H1 (cell line): ENCODE measurements around the gene BFSP2. TPM values are rescaled to one million over a fixed set of nuclear protein-coding genes. Genes with fewer than 3 reads are reported as not detected.

Experiments
- CTCF ChIA-PET: fragments of 300-600 bp; sonication (Branson Sonifier 250); formaldehyde crosslinking; loops from one replicate; lab custom pipeline; 2021; ENCODE audit not compliant: partially characterized antibody; lab: Charles Lee
- POLR2A ChIA-PET: fragments of 300-600 bp; sonication (Branson Sonifier 250); formaldehyde crosslinking; loops from one replicate; lab custom pipeline; 2021; ENCODE audit warnings: inconsistent platforms; ENCODE audit not compliant: partially characterized antibody; lab: Charles Lee
- DNase-seq, 2 experiments: peaks; one replicate each; pipeline versions ENCODE4 v3.0.0 to v3.0.0-alpha.2; 2010 to 2022; ENCODE audit warnings: low spot score in 2 of 2, low read depth in 1 of 2, mixed read lengths in 1 of 2
- FAIRE-seq: peaks from 2 replicates; lab custom pipeline; 2011; peaks lifted over from hg19 to GRCh38; lab: Jason Lieb, UNC
- H2AFZ ChIP-seq: 2 replicates; pipeline ENCODE4 v1.8.1; 2012; ENCODE audit warnings: low read length, inconsistent platforms
- H2AK5ac ChIP-seq: 2 replicates; pipeline ENCODE4 v1.6.1; 2013; ENCODE audit warnings: low read depth, low read length
- H2BK120ac ChIP-seq: replicated peaks from 2 replicates; pipeline ENCODE3; 2013; ENCODE audit warnings: low read depth, low read length, inconsistent platforms
- H2BK12ac ChIP-seq: 2 replicates; pipeline ENCODE4 v1.6.1; 2013; ENCODE audit warnings: low read depth, low read length
- H2BK15ac ChIP-seq: 2 replicates; pipeline ENCODE4 v1.6.1; 2013; ENCODE audit warnings: low read length
- H2BK20ac ChIP-seq: 2 replicates; pipeline ENCODE4 v1.6.1; 2013; ENCODE audit warnings: low read length
- H2BK5ac ChIP-seq: 2 replicates; pipeline ENCODE4 v1.6.1; 2013; ENCODE audit warnings: low read depth, low read length
- H3K14ac ChIP-seq: 2 replicates; pipeline ENCODE4 v1.6.1; 2013; ENCODE audit warnings: inconsistent platforms; ENCODE audit not compliant: insufficient read length
- H3K18ac ChIP-seq: 2 replicates; pipeline ENCODE4 v1.6.1; 2013; ENCODE audit warnings: low read length; ENCODE audit errors: extremely low read depth
- H3K23ac ChIP-seq: 2 replicates; pipeline ENCODE4 v1.6.1; 2013; ENCODE audit warnings: inconsistent platforms; ENCODE audit not compliant: insufficient read length
- H3K23me2 ChIP-seq: 2 replicates; pipeline ENCODE4 v1.6.1; 2013; ENCODE audit warnings: low read depth, low read length
- H3K27ac ChIP-seq: 2 replicates; pipeline ENCODE4 v1.6.1; 2011; ENCODE audit warnings: low read depth, low read length, inconsistent platforms
- H3K27me3 ChIP-seq, 4 experiments: replicated peaks in 1 of 4; 1 replicate in 1 of 4; 2 replicates in 3 of 4; pipeline versions ENCODE4 v1.6.1 to v1.8.1; 2011 to 2013; ENCODE audit warnings: low read length in 3 of 4, mild to moderate bottlenecking in 3 of 4, inconsistent platforms in 2 of 4, mixed read lengths in 2 of 4, moderate library complexity in 1 of 4; ENCODE audit not compliant: control insufficient read depth in 3 of 4, insufficient read depth in 3 of 4; ENCODE audit errors: extremely low read depth in 1 of 4
- H3K36me3 ChIP-seq, 4 experiments: 2 replicates each; pipeline versions ENCODE4 v1.6.1 to v1.8.1; 2011 to 2013; ENCODE audit warnings: mild to moderate bottlenecking in 4 of 4, low read length in 3 of 4, moderate library complexity in 2 of 4, control low read depth in 1 of 4, inconsistent platforms in 1 of 4; ENCODE audit not compliant: insufficient read depth in 4 of 4, control insufficient read depth in 2 of 4
- H3K4ac ChIP-seq: replicated peaks from 2 replicates; pipeline ENCODE3; 2013; ENCODE audit warnings: low read length, low read depth, mixed read lengths, inconsistent platforms; ENCODE audit not compliant: insufficient read length
- H3K4me1 ChIP-seq, 4 experiments: replicated peaks in 1 of 4; 1 replicate in 1 of 4; 2 replicates in 3 of 4; pipeline versions ENCODE4 v1.6.1 to v1.8.1; 2011 to 2013; ENCODE audit warnings: low read length in 3 of 4, inconsistent platforms in 2 of 4, mixed read lengths in 1 of 4; ENCODE audit not compliant: insufficient read depth in 4 of 4, control insufficient read depth in 3 of 4
- H3K4me2 ChIP-seq, 2 experiments: 2 replicates each; pipeline versions ENCODE4 v1.6.1 to v1.8.1; 2011 to 2013; ENCODE audit warnings: low read depth in 2 of 2, low read length in 2 of 2, control low read depth in 1 of 2, inconsistent platforms in 1 of 2, mild to moderate bottlenecking in 1 of 2; ENCODE audit not compliant: insufficient read depth in 1 of 2
- H3K4me3 ChIP-seq, 4 experiments: fragments of 200-600, 300-600 bp in 1 of 4; sonication (generic), shearing (Covaris generic), sonication (Bioruptor Twin) in 1 of 4; 2 replicates each; pipeline versions ENCODE4 v1.5.1 to v1.8.1; 2011 to 2016; ENCODE audit warnings: low read length in 4 of 4, low read depth in 3 of 4, control low read depth in 2 of 4, inconsistent platforms in 2 of 4, mild to moderate bottlenecking in 2 of 4, mixed read lengths in 1 of 4, moderate library complexity in 1 of 4; ENCODE audit not compliant: insufficient read depth in 2 of 4; ENCODE audit errors: extremely low read depth in 1 of 4
- H3K56ac ChIP-seq: replicated peaks from 2 replicates; pipeline ENCODE3; 2013; ENCODE audit warnings: low read depth, mild to moderate bottlenecking, mixed read lengths, low read length, inconsistent platforms; ENCODE audit not compliant: insufficient read length
- H3K79me1 ChIP-seq: 2 replicates; pipeline ENCODE4 v1.6.1; 2013; ENCODE audit warnings: low read depth, low read length, control low read depth
- H3K79me2 ChIP-seq, 2 experiments: 2 replicates each; pipeline versions ENCODE4 v1.6.1 to v1.8.1; 2012 to 2013; ENCODE audit warnings: low read length in 2 of 2, mild to moderate bottlenecking in 2 of 2, inconsistent platforms in 1 of 2; ENCODE audit not compliant: insufficient read depth in 2 of 2, control insufficient read depth in 1 of 2
- H3K9ac ChIP-seq, 4 experiments: replicated peaks in 1 of 4; 1 replicate in 1 of 4; 2 replicates in 3 of 4; pipeline versions ENCODE4 v1.6.1 to v1.8.1; 2011 to 2013; ENCODE audit warnings: low read depth in 3 of 4, low read length in 3 of 4, control low read depth in 2 of 4, mild to moderate bottlenecking in 2 of 4, moderate library complexity in 2 of 4, inconsistent platforms in 1 of 4; ENCODE audit errors: extremely low read depth in 1 of 4
- H3K9me3 ChIP-seq, 2 experiments: 2 replicates each; pipeline versions ENCODE4 v1.6.1 to v1.8.1; 2012 to 2013; ENCODE audit warnings: mild to moderate bottlenecking in 2 of 2, moderate library complexity in 2 of 2, control low read depth in 1 of 2, inconsistent platforms in 1 of 2, low read depth in 1 of 2, low read length in 1 of 2, mixed read lengths in 1 of 2; ENCODE audit not compliant: insufficient read depth in 2 of 2
- H4K20me1 ChIP-seq, 2 experiments: replicated peaks in 1 of 2; 2 replicates each; pipeline versions ENCODE3 to v1.8.1; 2011 to 2013; ENCODE audit warnings: inconsistent platforms in 2 of 2, low read length in 2 of 2, mild to moderate bottlenecking in 1 of 2; ENCODE audit not compliant: insufficient read depth in 2 of 2, control insufficient read depth in 1 of 2
- H4K5ac ChIP-seq: 2 replicates; pipeline ENCODE4 v1.6.1; 2013; ENCODE audit warnings: low read length, low read depth, mixed read lengths, inconsistent platforms; ENCODE audit not compliant: insufficient read length
- H4K8ac ChIP-seq: 2 replicates; pipeline ENCODE4 v1.8.0; 2013; ENCODE audit warnings: mild to moderate bottlenecking, moderate library complexity, low read length, inconsistent platforms; ENCODE audit not compliant: insufficient read depth; ENCODE audit errors: extremely low read depth
- H4K91ac ChIP-seq: replicated peaks from 2 replicates; pipeline ENCODE3; 2013; ENCODE audit warnings: low read length, mixed read lengths, inconsistent platforms; ENCODE audit not compliant: insufficient read length
- CTCF ChIP-seq, 3 experiments: IDR thresholded peaks; 1 replicate in 2 of 3; 2 replicates in 1 of 3; pipeline versions ENCODE4 v1.5.1 to v1.6.1; 2011; ENCODE audit warnings: low read length in 3 of 3, mild to moderate bottlenecking in 3 of 3, inconsistent platforms in 2 of 3, low read depth in 1 of 3, moderate library complexity in 1 of 3; ENCODE audit not compliant: insufficient read depth in 1 of 3; ENCODE audit errors: control extremely low read depth in 1 of 3
- HDAC6 ChIP-seq: IDR thresholded peaks from one replicate; pipeline ENCODE4 v1.7.1; 2012; ENCODE audit warnings: low read depth, mild to moderate bottlenecking, inconsistent platforms, low read length, moderate library complexity
- KDM5A ChIP-seq: fragments of 200-600 bp; IDR thresholded peaks from 2 replicates; pipeline ENCODE4 v1.7.1; 2012; ENCODE audit warnings: mild to moderate bottlenecking, low read length, inconsistent platforms, mixed read lengths
- POU5F1 ChIP-seq: IDR thresholded peaks from 2 replicates; pipeline ENCODE4 v1.6.1; 2011; ENCODE audit warnings: low read depth, mild to moderate bottlenecking, low read length, moderate library complexity
- RAD21 ChIP-seq, 2 experiments: IDR thresholded peaks in 1 of 2; conservative IDR thresholded peaks in 1 of 2; 2 replicates each; pipeline ENCODE4 v1.6.1; 2011; ENCODE audit warnings: low read depth in 2 of 2, low read length in 2 of 2, improper control_type of control experiment in 1 of 2, inconsistent platforms in 1 of 2, mild to moderate bottlenecking in 1 of 2, moderate library complexity in 1 of 2
- TEAD4 ChIP-seq: IDR thresholded peaks from 2 replicates; pipeline ENCODE4 v1.6.1; 2012; ENCODE audit warnings: low read depth, low read length, inconsistent platforms, mixed read lengths
- WGBS, 2 experiments: shearing (Covaris generic) in 1 of 2; methylation state at CpG; one replicate each; pipeline versions ENCODE4 v1.1.6 to v1.1.7; 2013 to 2015; ENCODE audit warnings: low lambda C conversion rate in 2 of 2, mixed read lengths in 2 of 2, inconsistent platforms in 1 of 2, low coverage in 1 of 2, missing lambda C conversion rate in 1 of 2; ENCODE audit not compliant: insufficient replicate concordance in 2 of 2, insufficient coverage in 1 of 2, insufficient read length in 1 of 2; ENCODE audit errors: extremely low coverage in 1 of 2, missing lambda C conversion rate in 1 of 2; 5-methylcytosine and 5-hydroxymethylcytosine counted together
- polyA plus RNA-seq, 7 experiments: library from polyadenylated mRNA; depleted of rRNA in 3 of 7; stranded (reverse) in 5 of 7; unstranded in 2 of 7; fragments of >200 nt in 5 of 7; fragments of 200-250 nt in 2 of 7; gene quantifications; 1 replicate in 5 of 7; 2 replicates in 1 of 7; 4 replicates in 1 of 7; pipeline versions ENCODE4 v1.2.1 to v1.2.3, GENCODE V29; 2011 to 2013; ENCODE audit warnings: missing spikeins in 2 of 7, mixed read lengths in 2 of 7
- total RNA-seq: library from RNA; stranded (reverse); fragmentation: NEBNext Ultra II Directional; extraction: Animal tissue kit (Norgen Biotek cat#: 25700); gene quantifications from 2 replicates; pipeline ENCODE4 v1.2.1, GENCODE V29; 2021

BFSP2 gene
- total and polyA plus RNA-seq, 2 of the 8 experiments (the other 6 are each of a cell fraction or from before 2014, with no cell fraction given), result not detected

- Histone ChIP-seq H3K27ac (no peak overlapping the region), H3K4me3 (no peak overlapping the region), H3K4me1 (peaks cover 1 to 6% (median 3%) of the 10 kb centered on the region in 4 experiments), H3K36me3 (no peaks in the 10 kb centered on the region), H3K79me1 (no peaks in the 10 kb centered on the region), H4K5ac (no peak overlapping the region), H3K23ac (no peak overlapping the region), H4K91ac (no peak overlapping the region), H2BK120ac (no peak overlapping the region), H2AFZ (no peak overlapping the region), H3K27me3 (no peaks in the 10 kb centered on the region), H3K9me3 (no peaks in the 10 kb centered on the region; a peak in 1 of 4 replicates), H3K79me2 (no peaks in the 10 kb centered on the region), H2AK5ac (no peak overlapping the region), H2BK12ac (no peak overlapping the region), H3K4me2 (no peak overlapping the region), H2BK20ac (no peak overlapping the region), H4K20me1 (no peaks in the 10 kb centered on the region), H4K8ac (no peak overlapping the region), H3K18ac (no peak overlapping the region), H3K56ac (no peak overlapping the region), H2BK15ac (no peak overlapping the region), H3K4ac (no peak overlapping the region), H2BK5ac (no peak overlapping the region), H3K14ac (no peak overlapping the region), H3K23me2 (no peaks in the 10 kb centered on the region), H3K9ac (no peak overlapping the region)
- FAIRE-seq, result no peak
- ChIA-PET POLR2A (no interaction called here), CTCF (interaction anchor here (0.7 to 2.4 kb wide), 15 partner anchors 8 to 143 kb away, joined by 3 to 8 read pairs (median 4); partner anchors contain the start of gene CDV3)
- peak; percentile 43 to 71 (median 64) for TF ChIP-seq CTCF (IDR thresholded peaks at IDR 0.05; ENCODE audit: control extremely low read depth in 1 of 3, insufficient read depth in 1 of 3, low read depth in 1 of 3, low read length in 3 of 3)
- peak; percentile 62 to 65 for TF ChIP-seq RAD21 (IDR thresholded peaks at IDR 0.05 in 1 of 2, conservative IDR thresholded peaks at IDR 0.05 in 1 of 2; ENCODE audit: low read depth in 2 of 2, low read length in 2 of 2)
- no peak for TF ChIP-seq HDAC6
- no peak for TF ChIP-seq KDM5A
- TF ChIP-seq TEAD4, result no peak
- 0 out of 2 replicates have a peak, but pooled peaks have one; percentile 0 for TF ChIP-seq POU5F1
- DNase-seq, result peak in 1 of 2 experiments; percentile 77
- WGBS, 2 experiments, result 48% methylated on average over 6 of the region's 6 CpGs; no CpG with 5 or more reads in 1 of the 2 experiments
Measured at GRCh38 chr3:133494469-133494868, 94.6 kb downstream of the BFSP2 start.
